Astrocyte (in vitro differentiated cells and primary cell): ENCODE data around the gene MCOLN1. TPM values are rescaled to one million over a fixed set of nuclear protein-coding genes. Genes with fewer than 3 reads are reported as not detected.

Experiments used
- DNase-seq: peaks from one replicate; pipeline ENCODE4 v3.0.0-alpha.2; 2010; ENCODE audit warnings: low read depth
- FAIRE-seq: peaks from 2 replicates; lab custom pipeline; 2011; peaks lifted over from hg19 to GRCh38; lab: Jason Lieb, UNC
- H2AFZ ChIP-seq: 2 replicates; pipeline ENCODE4 v1.6.0; 2012; ENCODE audit warnings: low read depth, low read length, inconsistent platforms
- H3K27ac ChIP-seq: 2 replicates; pipeline ENCODE4 v1.5.1; 2011; ENCODE audit warnings: low read depth, low read length, inconsistent platforms
- H3K27me3 ChIP-seq: 2 replicates; pipeline ENCODE4 v1.6.0; 2011; ENCODE audit warnings: low read length, inconsistent platforms; ENCODE audit not compliant: insufficient read depth
- H3K36me3 ChIP-seq: 2 replicates; pipeline ENCODE4 v1.5.1; 2011; ENCODE audit warnings: low read length, inconsistent platforms; ENCODE audit not compliant: insufficient read depth
- H3K4me1 ChIP-seq: 2 replicates; pipeline ENCODE4 v1.5.1; 2011; ENCODE audit warnings: low read length, inconsistent platforms; ENCODE audit not compliant: insufficient read depth
- H3K4me2 ChIP-seq: 2 replicates; pipeline ENCODE4 v1.6.0; 2012; ENCODE audit warnings: low read length, inconsistent platforms
- H3K4me3 ChIP-seq: 2 replicates; pipeline ENCODE4 v1.5.1; 2011; ENCODE audit warnings: low read depth, mild to moderate bottlenecking, low read length, inconsistent platforms; ENCODE audit not compliant: insufficient read depth
- H3K79me2 ChIP-seq: 2 replicates; pipeline ENCODE4 v1.6.0; 2012; ENCODE audit warnings: mild to moderate bottlenecking, low read length, inconsistent platforms; ENCODE audit not compliant: insufficient read depth
- H3K9ac ChIP-seq: 2 replicates; pipeline ENCODE4 v1.6.0; 2012; ENCODE audit warnings: mild to moderate bottlenecking, low read length, inconsistent platforms
- H3K9me3 ChIP-seq: 2 replicates; pipeline ENCODE4 v1.5.1; 2012; ENCODE audit warnings: low read depth, mild to moderate bottlenecking, low read length, inconsistent platforms; ENCODE audit not compliant: insufficient read depth
- H4K20me1 ChIP-seq: 2 replicates; pipeline ENCODE4 v1.6.0; 2012; ENCODE audit warnings: low read length, inconsistent platforms; ENCODE audit not compliant: insufficient read depth
- H3K27ac Mint-ChIP-seq: one replicate; pipeline ENCODE4 v1.8.0; 2021; ENCODE audit warnings: mild to moderate bottlenecking, mixed read lengths; ENCODE audit not compliant: unreplicated experiment
- H3K27me3 Mint-ChIP-seq: one replicate; pipeline ENCODE4 v1.8.0; 2021; ENCODE audit warnings: low read depth, mixed read lengths; ENCODE audit not compliant: unreplicated experiment
- H3K36me3 Mint-ChIP-seq: one replicate; pipeline ENCODE4 v1.8.0; 2021; ENCODE audit warnings: low read depth, mixed read lengths; ENCODE audit not compliant: unreplicated experiment
- H3K4me1 Mint-ChIP-seq: one replicate; pipeline ENCODE4 v1.8.0; 2021; ENCODE audit warnings: low read depth, mixed read lengths; ENCODE audit not compliant: unreplicated experiment
- H3K4me3 Mint-ChIP-seq: one replicate; pipeline ENCODE4 v1.8.0; 2021; ENCODE audit warnings: mild to moderate bottlenecking, moderate library complexity, mixed read lengths; ENCODE audit not compliant: unreplicated experiment
- H3K9me3 Mint-ChIP-seq: one replicate; pipeline ENCODE4 v1.8.0; 2021; ENCODE audit warnings: mild to moderate bottlenecking, mixed read lengths; ENCODE audit not compliant: unreplicated experiment
- EZH2 ChIP-seq: IDR thresholded peaks from 2 replicates; pipeline ENCODE4 v1.6.1; 2012; ENCODE audit warnings: mild to moderate bottlenecking, low read length, inconsistent platforms; ENCODE audit not compliant: insufficient read depth
- total RNA-seq: library from RNA; stranded (reverse); gene quantifications from 2 replicates; pipeline ENCODE4 v1.2.1, GENCODE V29; 2021
- TF ChIP-seq, protein P1 (sequence below): IDR thresholded peaks from 2 replicates; pipeline ENCODE4 v1.5.1; 2011; ENCODE audit warnings: low read depth, mild to moderate bottlenecking, inconsistent platforms, low read length, moderate library complexity; ENCODE audit not compliant: insufficient read depth

The MCOLN1 gene
- total RNA-seq, 1 donor from 2014 or later = 26.2 TPM

DNA sequence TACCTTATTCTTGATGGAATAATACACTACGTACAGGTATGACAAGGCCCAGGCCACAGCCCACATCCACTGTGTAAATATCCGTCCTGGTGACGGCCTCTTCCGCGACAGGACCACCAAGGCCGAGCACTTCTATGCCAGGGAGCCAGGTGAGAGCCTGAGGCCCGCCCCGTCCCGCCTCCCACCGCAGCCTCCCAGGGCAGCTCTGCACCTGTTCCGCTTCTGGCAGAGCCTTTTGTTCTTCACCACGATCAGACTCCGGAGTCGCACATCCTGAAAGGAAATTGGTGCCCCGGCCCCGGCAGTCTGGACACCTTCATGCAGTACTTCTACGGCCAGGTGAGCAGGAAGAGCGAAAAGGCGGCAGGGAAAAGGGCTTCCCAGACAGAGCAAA is 17.1 kb upstream of the MCOLN1 start:
- no peaks in the 10 kb centered on the region for H3K79me2 ChIP-seq
- no peak overlapping the region for H2AFZ ChIP-seq
- Mint-ChIP-seq H3K4me3 (no peak overlapping the region), H3K36me3 (no peaks in the 10 kb centered on the region), H3K4me1 (no peaks in the 10 kb centered on the region), H3K27ac (no peak overlapping the region), H3K9me3 (peaks cover 1% of the 10 kb centered on the region), H3K27me3 (peaks cover 40% of the 10 kb centered on the region)
- peaks cover 4% of the 10 kb centered on the region for H3K27me3 ChIP-seq
- H3K4me3 ChIP-seq = no peak overlapping the region
- H3K4me2 ChIP-seq = no peak overlapping the region
- H3K9me3 ChIP-seq = no peaks in the 10 kb centered on the region
- FAIRE-seq (no peak), DNase-seq (no peak)
- no peaks in the 10 kb centered on the region for H4K20me1 ChIP-seq
- TF ChIP-seq, protein P1, sequence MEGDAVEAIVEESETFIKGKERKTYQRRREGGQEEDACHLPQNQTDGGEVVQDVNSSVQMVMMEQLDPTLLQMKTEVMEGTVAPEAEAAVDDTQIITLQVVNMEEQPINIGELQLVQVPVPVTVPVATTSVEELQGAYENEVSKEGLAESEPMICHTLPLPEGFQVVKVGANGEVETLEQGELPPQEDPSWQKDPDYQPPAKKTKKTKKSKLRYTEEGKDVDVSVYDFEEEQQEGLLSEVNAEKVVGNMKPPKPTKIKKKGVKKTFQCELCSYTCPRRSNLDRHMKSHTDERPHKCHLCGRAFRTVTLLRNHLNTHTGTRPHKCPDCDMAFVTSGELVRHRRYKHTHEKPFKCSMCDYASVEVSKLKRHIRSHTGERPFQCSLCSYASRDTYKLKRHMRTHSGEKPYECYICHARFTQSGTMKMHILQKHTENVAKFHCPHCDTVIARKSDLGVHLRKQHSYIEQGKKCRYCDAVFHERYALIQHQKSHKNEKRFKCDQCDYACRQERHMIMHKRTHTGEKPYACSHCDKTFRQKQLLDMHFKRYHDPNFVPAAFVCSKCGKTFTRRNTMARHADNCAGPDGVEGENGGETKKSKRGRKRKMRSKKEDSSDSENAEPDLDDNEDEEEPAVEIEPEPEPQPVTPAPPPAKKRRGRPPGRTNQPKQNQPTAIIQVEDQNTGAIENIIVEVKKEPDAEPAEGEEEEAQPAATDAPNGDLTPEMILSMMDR = no peak
- no peak for TF ChIP-seq EZH2
- H3K36me3 ChIP-seq = no peaks in the 10 kb centered on the region
- H3K4me1 ChIP-seq = no peaks in the 10 kb centered on the region
- no peak overlapping the region for H3K9ac ChIP-seq
- no peak overlapping the region for H3K27ac ChIP-seq

DNA sequence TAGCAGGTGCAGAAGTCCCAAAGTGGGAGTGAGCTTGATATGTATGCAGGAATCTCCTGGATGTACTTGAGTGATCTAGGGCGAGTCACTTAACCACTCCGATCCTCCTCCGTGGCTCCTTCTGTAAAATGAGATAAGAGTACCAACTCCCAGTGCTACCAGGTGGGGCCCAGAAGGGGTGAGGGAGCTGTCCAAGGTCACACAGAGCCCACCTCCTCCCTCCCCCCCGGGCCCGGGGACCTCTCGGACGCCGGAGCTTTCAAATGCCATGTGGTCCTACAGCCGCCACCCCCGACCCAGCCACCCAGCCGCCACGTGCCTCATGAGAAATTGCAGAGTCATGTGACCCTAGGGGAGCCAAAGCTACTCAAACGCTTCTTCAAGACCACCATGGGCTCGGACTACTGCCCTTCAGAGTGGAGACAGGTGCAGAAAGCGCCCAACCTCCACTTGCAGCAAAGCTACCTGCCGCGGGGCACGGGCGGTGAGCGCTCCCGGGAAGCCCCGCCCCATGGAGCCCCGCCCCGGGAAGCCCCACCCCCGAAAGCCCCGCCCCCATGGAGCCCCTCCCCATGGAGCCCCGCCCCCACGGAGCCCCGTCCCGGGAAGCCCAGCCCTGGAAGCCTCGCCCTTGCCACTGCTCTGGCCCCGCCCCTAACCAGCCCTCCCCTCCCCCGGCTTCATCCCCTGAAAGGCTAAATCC is 16.6 kb upstream of the MCOLN1 start:
- no peaks in the 10 kb centered on the region for H3K9me3 ChIP-seq
- no peaks in the 10 kb centered on the region for H3K4me1 Mint-ChIP-seq
- no peaks in the 10 kb centered on the region for H3K79me2 ChIP-seq
- H3K27ac Mint-ChIP-seq = no peak overlapping the region
- no peaks in the 10 kb centered on the region for H3K36me3 Mint-ChIP-seq
- H3K4me2 ChIP-seq = peak overlapping the region; percentile 32
- peak overlapping the region; percentile 41 for H2AFZ ChIP-seq
- H3K4me3 ChIP-seq = no peak overlapping the region
- H3K9ac ChIP-seq = no peak overlapping the region
- H3K27me3 Mint-ChIP-seq = peaks cover 42% of the 10 kb centered on the region
- H3K9me3 Mint-ChIP-seq = peaks cover 1% of the 10 kb centered on the region
- no peaks in the 10 kb centered on the region for H4K20me1 ChIP-seq
- no peaks in the 10 kb centered on the region for H3K36me3 ChIP-seq
- no peak overlapping the region for H3K27ac ChIP-seq
- DNase-seq (no peak), FAIRE-seq (no peak)
- TF ChIP-seq EZH2 = no peak
- TF ChIP-seq, protein P1 = no peak
- H3K4me3 Mint-ChIP-seq = no peak overlapping the region
- peaks cover 6% of the 10 kb centered on the region for H3K27me3 ChIP-seq
- H3K4me1 ChIP-seq = no peaks in the 10 kb centered on the region
